Neural progenitor cell (in vitro differentiated cells): ENCODE data around the gene BRSK2. TPM values are rescaled to one million over a fixed set of nuclear protein-coding genes. Genes with fewer than 3 reads are reported as not detected.

Source experiments
- DNase-seq: peaks from one replicate; pipeline ENCODE4 v3.0.0-alpha.2; 2016; ENCODE audit warnings: low spot score
- H2AFZ ChIP-seq: fragments of 200-600 bp; sonication (generic); replicated peaks from 2 replicates; pipeline ENCODE4 v1.6.1; 2016; ENCODE audit warnings: antibody characterized with exemption
- H3F3A ChIP-seq: fragments of 200-600 bp; sonication (generic); 2 replicates; pipeline ENCODE4 v1.6.1; 2016; ENCODE audit warnings: antibody characterized with exemption, low read depth
- H3K27ac ChIP-seq: fragments of 200-600 bp; sonication (generic); 2 replicates; pipeline ENCODE4 v1.5.1; 2016; ENCODE audit warnings: mild to moderate bottlenecking
- H3K27me3 ChIP-seq: fragments of 200-600 bp; sonication (generic); 2 replicates; pipeline ENCODE4 v1.6.1; 2016; ENCODE audit warnings: mild to moderate bottlenecking, moderate library complexity
- H3K36me3 ChIP-seq: fragments of 200-600 bp; sonication (generic); 2 replicates; pipeline ENCODE4 v1.5.1; 2016
- H3K4me1 ChIP-seq: fragments of 200-600 bp; sonication (generic); 2 replicates; pipeline ENCODE4 v1.6.1; 2016; ENCODE audit warnings: mixed run types
- H3K4me2 ChIP-seq: fragments of 200-600 bp; sonication (generic); 2 replicates; pipeline ENCODE4 v1.6.1; 2016
- H3K4me3 ChIP-seq: fragments of 200-600 bp; sonication (generic); 2 replicates; pipeline ENCODE4 v1.5.1; 2016
- H3K79me2 ChIP-seq: fragments of 200-600 bp; sonication (generic); 2 replicates; pipeline ENCODE4 v1.6.1; 2016; ENCODE audit warnings: low read depth
- H3K9ac ChIP-seq: fragments of 200-600 bp; sonication (generic); 2 replicates; pipeline ENCODE4 v1.6.1; 2016
- H3K9me3 ChIP-seq: fragments of 200-600 bp; sonication (generic); 2 replicates; pipeline ENCODE4 v1.5.1; 2016; ENCODE audit warnings: low read depth
- H4K20me1 ChIP-seq: fragments of 200-600 bp; sonication (generic); 2 replicates; pipeline ENCODE4 v1.6.1; 2016; ENCODE audit warnings: low read depth
- H3K27ac Mint-ChIP-seq: 3 replicates; pipeline ENCODE4 v1.8.0; 2021; ENCODE audit warnings: mixed read lengths
- H3K27me3 Mint-ChIP-seq: 2 replicates; pipeline ENCODE4 v1.8.0; 2022; ENCODE audit warnings: low read depth, mild to moderate bottlenecking, inconsistent platforms, moderate library complexity, mixed read lengths; ENCODE audit not compliant: insufficient read depth
- H3K36me3 Mint-ChIP-seq: 3 replicates; pipeline ENCODE4 v1.8.0; 2021; ENCODE audit warnings: mixed read lengths
- H3K4me1 Mint-ChIP-seq: 3 replicates; pipeline ENCODE4 v1.8.0; 2021; ENCODE audit warnings: mixed read lengths
- H3K4me3 Mint-ChIP-seq: 3 replicates; pipeline ENCODE4 v1.8.0; 2021; ENCODE audit warnings: mild to moderate bottlenecking, moderate library complexity, mixed read lengths
- H3K9me3 Mint-ChIP-seq: 3 replicates; pipeline ENCODE4 v1.8.0; 2020; ENCODE audit warnings: mixed read lengths
- EZH2 ChIP-seq: fragments of 200-600 bp; sonication (generic); IDR thresholded peaks from 2 replicates; pipeline ENCODE4 v1.6.1; 2017; ENCODE audit warnings: antibody characterized with exemption, mild to moderate bottlenecking, moderate library complexity
- EZH2phosphoT487 ChIP-seq: fragments of 200-600 bp; sonication (generic); IDR thresholded peaks from 2 replicates; pipeline ENCODE4 v1.6.1; 2017; ENCODE audit warnings: antibody characterized with exemption
- total RNA-seq: library from RNA; depleted of rRNA; stranded (reverse); fragments of >200 nt; gene quantifications from 2 replicates; pipeline ENCODE4 v1.2.3, GENCODE V29; 2015; ENCODE audit warnings: low replicate concordance
- TF ChIP-seq, protein P1 (sequence below): fragments of 200-600 bp; sonication (generic); IDR thresholded peaks from 2 replicates; pipeline ENCODE4 v1.5.1; 2017; ENCODE audit warnings: antibody characterized with exemption, mild to moderate bottlenecking

Gene BRSK2
- total RNA-seq, 1 donor from 2014 or later = 8.2 TPM

GRCh38 chr11:1382831-1383607 is 6.7 kb upstream of the BRSK2 start:
- Histone ChIP-seq H3K9ac (no peak overlapping the region), H3K27ac (no peak overlapping the region), H3K4me2 (peak overlapping the region; percentile 78), H3K9me3 (no peaks in the 10 kb centered on the region), H3K4me1 (no peaks in the 10 kb centered on the region), H3F3A (peaks cover 8% of the 10 kb centered on the region), H3K36me3 (no peaks in the 10 kb centered on the region), H2AFZ (peak overlapping the region; percentile 67), H4K20me1 (no peaks in the 10 kb centered on the region), H3K27me3 (peaks cover 13% of the 10 kb centered on the region), H3K79me2 (no peaks in the 10 kb centered on the region), H3K4me3 (peak overlapping the region; percentile 38)
- H3K4me1 Mint-ChIP-seq = peaks cover 13% of the 10 kb centered on the region
- peak; percentile 81 for DNase-seq
- peak overlapping the region; percentile 80 for H3K4me3 Mint-ChIP-seq
- H3K36me3 Mint-ChIP-seq = no peaks in the 10 kb centered on the region
- TF ChIP-seq EZH2phosphoT487 (no peak), EZH2 (no peak)
- TF ChIP-seq, protein P1, sequence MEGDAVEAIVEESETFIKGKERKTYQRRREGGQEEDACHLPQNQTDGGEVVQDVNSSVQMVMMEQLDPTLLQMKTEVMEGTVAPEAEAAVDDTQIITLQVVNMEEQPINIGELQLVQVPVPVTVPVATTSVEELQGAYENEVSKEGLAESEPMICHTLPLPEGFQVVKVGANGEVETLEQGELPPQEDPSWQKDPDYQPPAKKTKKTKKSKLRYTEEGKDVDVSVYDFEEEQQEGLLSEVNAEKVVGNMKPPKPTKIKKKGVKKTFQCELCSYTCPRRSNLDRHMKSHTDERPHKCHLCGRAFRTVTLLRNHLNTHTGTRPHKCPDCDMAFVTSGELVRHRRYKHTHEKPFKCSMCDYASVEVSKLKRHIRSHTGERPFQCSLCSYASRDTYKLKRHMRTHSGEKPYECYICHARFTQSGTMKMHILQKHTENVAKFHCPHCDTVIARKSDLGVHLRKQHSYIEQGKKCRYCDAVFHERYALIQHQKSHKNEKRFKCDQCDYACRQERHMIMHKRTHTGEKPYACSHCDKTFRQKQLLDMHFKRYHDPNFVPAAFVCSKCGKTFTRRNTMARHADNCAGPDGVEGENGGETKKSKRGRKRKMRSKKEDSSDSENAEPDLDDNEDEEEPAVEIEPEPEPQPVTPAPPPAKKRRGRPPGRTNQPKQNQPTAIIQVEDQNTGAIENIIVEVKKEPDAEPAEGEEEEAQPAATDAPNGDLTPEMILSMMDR = no peak
- H3K27me3 Mint-ChIP-seq = peaks cover 17% of the 10 kb centered on the region
- no peak overlapping the region for H3K27ac Mint-ChIP-seq
- peaks cover 10% of the 10 kb centered on the region for H3K9me3 Mint-ChIP-seq

DNA sequence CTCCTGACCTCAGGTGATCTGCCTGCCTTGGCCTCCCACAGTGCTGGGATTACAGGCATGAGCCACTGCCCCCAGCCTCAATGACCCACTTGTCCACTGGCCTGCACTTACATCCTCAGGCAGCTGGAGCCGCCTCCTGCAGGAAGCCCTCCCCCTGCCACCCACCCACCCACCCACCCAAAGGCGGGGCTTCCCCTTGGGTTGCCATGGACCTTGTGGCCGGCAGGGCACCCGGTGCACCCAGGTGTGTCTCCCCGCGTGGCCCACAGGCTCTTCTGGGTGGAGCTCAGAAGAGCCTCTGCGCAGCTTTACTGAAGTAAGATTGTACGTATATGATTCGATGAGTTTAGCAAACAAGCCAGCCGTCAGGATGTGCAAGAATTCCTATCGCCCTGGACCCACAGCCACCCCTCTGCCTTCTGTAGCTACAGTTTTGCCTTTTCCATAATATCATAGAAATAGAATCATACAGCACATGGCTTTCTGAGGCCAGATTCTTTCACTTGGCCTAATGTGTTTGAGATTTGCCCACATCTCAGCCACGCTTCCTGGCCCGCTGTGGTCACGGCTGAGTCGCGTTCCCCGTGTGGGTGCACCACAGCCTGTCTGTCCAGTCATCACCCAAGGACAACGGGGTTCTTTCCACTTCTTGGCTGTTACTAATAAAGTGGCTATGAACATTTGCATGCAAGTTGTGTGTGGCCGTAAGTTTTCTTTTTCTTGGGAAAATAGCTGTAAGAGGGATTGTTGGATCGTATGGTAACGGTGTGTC is 5.3 kb upstream of the BRSK2 start:
- H3F3A ChIP-seq = peaks cover 11% of the 10 kb centered on the region
- TF ChIP-seq EZH2 (no peak), EZH2phosphoT487 (no peak)
- Mint-ChIP-seq H3K36me3 (no peaks in the 10 kb centered on the region), H3K9me3 (peaks cover 8% of the 10 kb centered on the region), H3K4me3 (no peak overlapping the region), H3K27ac (no peak overlapping the region), H3K4me1 (peaks cover 13% of the 10 kb centered on the region), H3K27me3 (peaks cover 12% of the 10 kb centered on the region)
- H4K20me1 ChIP-seq = no peaks in the 10 kb centered on the region
- H3K9me3 ChIP-seq = no peaks in the 10 kb centered on the region
- no peak overlapping the region for H2AFZ ChIP-seq
- H3K4me3 ChIP-seq = no peak overlapping the region
- no peak for DNase-seq
- no peak overlapping the region for H3K27ac ChIP-seq
- H3K27me3 ChIP-seq = peaks cover 26% of the 10 kb centered on the region
- no peak overlapping the region for H3K4me2 ChIP-seq
- no peaks in the 10 kb centered on the region for H3K79me2 ChIP-seq
- no peaks in the 10 kb centered on the region for H3K4me1 ChIP-seq
- H3K9ac ChIP-seq = no peak overlapping the region
- H3K36me3 ChIP-seq = no peaks in the 10 kb centered on the region

- peaks cover 12% of the 10 kb centered on the region for H3K27me3 Mint-ChIP-seq
- peak overlapping the region; percentile 78 for H3K4me3 Mint-ChIP-seq
- peaks cover 5% of the 10 kb centered on the region for H3K9me3 Mint-ChIP-seq
- H3K36me3 ChIP-seq = no peaks in the 10 kb centered on the region
- peaks cover 37% of the 10 kb centered on the region for H3K27me3 ChIP-seq
- H3K27ac ChIP-seq = no peak overlapping the region
- no peak overlapping the region for H2AFZ ChIP-seq
- H3K4me2 ChIP-seq = no peak overlapping the region
- peaks cover 10% of the 10 kb centered on the region for H3K79me2 ChIP-seq
- peaks cover 6% of the 10 kb centered on the region for H3K36me3 Mint-ChIP-seq
- H3K4me1 ChIP-seq = peaks cover 4% of the 10 kb centered on the region
- peaks cover 16% of the 10 kb centered on the region for H3K4me1 Mint-ChIP-seq
- H3K9me3 ChIP-seq = no peaks in the 10 kb centered on the region
- TF ChIP-seq, protein P1 = no peak
- H3K27ac Mint-ChIP-seq = peak overlapping the region; percentile 33
- H4K20me1 ChIP-seq = peaks cover 17% of the 10 kb centered on the region
- peaks cover 19% of the 10 kb centered on the region for H3F3A ChIP-seq
- H3K9ac ChIP-seq = no peak overlapping the region
- DNase-seq = no peak
- no peak overlapping the region for H3K4me3 ChIP-seq
Observed at GRCh38 chr11:1387521-1387920, 2.2 kb upstream of the BRSK2 start.
